Left lung (tissue), 10 donors: ENCODE results near the gene MRPS18A. TPM values are rescaled to one million over a fixed set of nuclear protein-coding genes. Genes with fewer than 3 reads are reported as not detected.
A peak's percentile ranks its signal among the peaks of the same experiment; 100 is the strongest.

ENCODE experiments used
- ATAC-seq: fragments of 200-7000 bp; cut with Tn5 transposase; one replicate; pipeline ENCODE4 v1.9.1; 2020; ENCODE audit warnings: moderate library complexity
- DNase-seq, 4 donors: peaks; one replicate each; pipeline ENCODE4 v3.0.0-alpha.2; 2013 to 2020
- H3K27ac ChIP-seq, 2 donors: fragments of 200-600 bp; sonication (generic) in 1 of 2; one replicate each; pipeline versions ENCODE4 v1.5.0 to v1.8.0; 2020 to 2021
- H3K27me3 ChIP-seq, 2 donors: fragments of 200-600 bp; sonication (generic) in 1 of 2; one replicate each; pipeline versions ENCODE4 v1.5.0 to v1.8.0; 2020 to 2021
- H3K36me3 ChIP-seq, 2 donors: fragments of 200-600 bp; sonication (generic) in 1 of 2; one replicate each; pipeline versions ENCODE4 v1.5.0 to v1.8.0; 2020 to 2021
- H3K4me1 ChIP-seq, 2 donors: fragments of 200-600 bp; one replicate each; pipeline ENCODE4 v1.8.0; 2021
- H3K4me3 ChIP-seq, 2 donors: fragments of 200-600 bp; sonication (generic) in 1 of 2; one replicate each; pipeline versions ENCODE4 v1.5.0 to v1.8.0; 2020 to 2021; ENCODE audit warnings: mild to moderate bottlenecking in 1 of 2
- H3K9me3 ChIP-seq, 2 donors: fragments of 200-600 bp; sonication (generic) in 1 of 2; one replicate each; pipeline versions ENCODE4 v1.5.0 to v1.8.0; 2020 to 2021
- intact Hi-C, 2 donors: fragments of 100-400 bp; cut with DNase I; formaldehyde crosslinking; loops; one replicate each; pipeline versions ENCODE4 v1.11.2 to v1.14.2; 2022
- polyA plus RNA-seq, 6 donors: library from polyadenylated mRNA; unstranded; fragments of 120-200 nt; gene quantifications; one replicate each; pipeline ENCODE4 v1.2.1, GENCODE V29; 2013; ENCODE audit not compliant: insufficient read length in 6 of 6
- total RNA-seq, 2 donors: library from RNA; stranded (reverse); fragmentation: NEBNext Ultra II Directional; extraction: Animal tissue kit (Norgen Biotek cat#: 25700); gene quantifications; one replicate each; pipeline ENCODE4 v1.2.1, GENCODE V29; 2021
- TF ChIP-seq, protein P1 (sequence below), 2 donors: fragments of 200-600 bp; sonication (generic) in 1 of 2; IDR thresholded peaks; one replicate each; pipeline versions ENCODE4 v1.5.0 to v1.8.0; 2021; ENCODE audit warnings: antibody characterized with exemption in 2 of 2
- donor health status: DM: no; HTN: yes; CAD: no.
- donor health status: DM: no; HTN: no; CAD: no.

MRPS18A gene
- total and polyA plus RNA-seq, 8 donors: 27.0 to 45.0 (median 38.0) TPM

DNA sequence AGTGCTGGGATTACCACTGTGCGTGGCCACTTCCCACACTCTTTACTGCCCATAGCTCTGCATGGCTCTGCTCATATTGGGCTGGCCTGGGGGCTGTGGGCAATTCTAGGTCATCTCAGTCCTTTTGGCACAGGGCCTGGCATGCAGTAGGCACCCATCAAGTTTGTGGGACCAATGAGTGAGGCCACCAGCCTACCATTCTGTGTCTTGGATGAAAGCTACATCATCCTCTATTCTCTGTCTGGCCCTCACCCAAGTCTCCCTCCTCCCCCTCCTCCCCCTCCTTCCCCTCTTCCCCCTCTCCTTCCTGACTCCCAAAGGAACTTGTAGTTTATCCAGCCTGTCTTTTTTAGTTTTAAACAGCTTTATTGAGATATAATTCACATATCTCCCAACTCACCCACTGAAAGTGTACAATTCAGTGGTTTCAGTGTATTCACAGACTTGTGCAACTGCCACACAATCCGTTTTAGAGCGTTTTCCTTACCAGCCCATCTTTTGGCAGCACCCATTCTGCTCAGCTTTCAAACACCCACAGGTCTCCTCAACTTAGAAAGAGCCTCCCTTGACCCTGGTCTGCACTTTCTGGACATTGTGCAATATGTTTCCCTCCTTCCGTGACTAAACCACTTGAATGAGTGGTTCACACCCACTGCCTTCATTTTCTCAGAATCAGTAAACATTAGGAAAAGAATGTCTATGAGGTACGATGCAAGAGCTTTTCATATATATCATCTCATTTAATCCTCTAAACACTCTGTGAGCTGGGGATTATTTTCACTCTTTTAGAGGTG lies 21.5 kb upstream of the MRPS18A start:
- no peaks in the 10 kb centered on the region for H3K9me3 ChIP-seq
- peak overlapping the region in 1 of 2 donors; percentile 37 for H3K27ac ChIP-seq
- H3K4me3 ChIP-seq: no peak overlapping the region
- H3K36me3 ChIP-seq: no peaks in the 10 kb centered on the region
- no peaks in the 10 kb centered on the region for H3K27me3 ChIP-seq
- peaks cover 16 to 53% of the 10 kb centered on the region in 2 donors for H3K4me1 ChIP-seq
- peak in 1 of 4 donors; percentile 64 for DNase-seq
- TF ChIP-seq, protein P1, sequence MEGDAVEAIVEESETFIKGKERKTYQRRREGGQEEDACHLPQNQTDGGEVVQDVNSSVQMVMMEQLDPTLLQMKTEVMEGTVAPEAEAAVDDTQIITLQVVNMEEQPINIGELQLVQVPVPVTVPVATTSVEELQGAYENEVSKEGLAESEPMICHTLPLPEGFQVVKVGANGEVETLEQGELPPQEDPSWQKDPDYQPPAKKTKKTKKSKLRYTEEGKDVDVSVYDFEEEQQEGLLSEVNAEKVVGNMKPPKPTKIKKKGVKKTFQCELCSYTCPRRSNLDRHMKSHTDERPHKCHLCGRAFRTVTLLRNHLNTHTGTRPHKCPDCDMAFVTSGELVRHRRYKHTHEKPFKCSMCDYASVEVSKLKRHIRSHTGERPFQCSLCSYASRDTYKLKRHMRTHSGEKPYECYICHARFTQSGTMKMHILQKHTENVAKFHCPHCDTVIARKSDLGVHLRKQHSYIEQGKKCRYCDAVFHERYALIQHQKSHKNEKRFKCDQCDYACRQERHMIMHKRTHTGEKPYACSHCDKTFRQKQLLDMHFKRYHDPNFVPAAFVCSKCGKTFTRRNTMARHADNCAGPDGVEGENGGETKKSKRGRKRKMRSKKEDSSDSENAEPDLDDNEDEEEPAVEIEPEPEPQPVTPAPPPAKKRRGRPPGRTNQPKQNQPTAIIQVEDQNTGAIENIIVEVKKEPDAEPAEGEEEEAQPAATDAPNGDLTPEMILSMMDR (IDR thresholded peaks at IDR 0.05): no peak
- ATAC-seq: peak; percentile 85
- intact Hi-C loops: no loop called here

DNA sequence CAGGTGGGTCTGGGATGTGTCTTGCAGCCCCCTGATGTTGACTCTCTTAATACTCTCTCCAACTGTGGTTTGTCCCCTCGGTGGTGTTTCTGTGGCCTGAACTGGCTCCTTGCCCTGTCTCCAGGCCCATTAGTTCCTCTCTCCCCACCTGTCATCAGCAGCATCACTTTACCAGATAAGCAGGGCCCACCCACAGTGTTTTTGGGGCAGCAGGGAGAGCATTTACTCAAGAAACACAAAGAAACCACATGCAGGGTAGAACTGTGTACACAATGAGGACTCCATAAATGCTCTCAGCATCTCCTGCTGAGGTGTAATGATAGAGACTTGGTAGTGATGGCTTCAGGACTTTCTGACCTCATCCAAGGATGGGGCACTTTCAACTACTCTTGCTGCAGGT lies 20.2 kb upstream of the MRPS18A start:
- H3K9me3 ChIP-seq: no peaks in the 10 kb centered on the region
- peaks cover 23 to 66% of the 10 kb centered on the region in 2 donors for H3K4me1 ChIP-seq
- no peak overlapping the region for H3K4me3 ChIP-seq
- TF ChIP-seq, protein P1 (IDR thresholded peaks at IDR 0.05): no peak
- intact Hi-C loops: no loop called here
- H3K27me3 ChIP-seq: no peaks in the 10 kb centered on the region
- DNase-seq (no peak), ATAC-seq (no peak)
- no peaks in the 10 kb centered on the region for H3K36me3 ChIP-seq
- H3K27ac ChIP-seq: no peak overlapping the region

DNA sequence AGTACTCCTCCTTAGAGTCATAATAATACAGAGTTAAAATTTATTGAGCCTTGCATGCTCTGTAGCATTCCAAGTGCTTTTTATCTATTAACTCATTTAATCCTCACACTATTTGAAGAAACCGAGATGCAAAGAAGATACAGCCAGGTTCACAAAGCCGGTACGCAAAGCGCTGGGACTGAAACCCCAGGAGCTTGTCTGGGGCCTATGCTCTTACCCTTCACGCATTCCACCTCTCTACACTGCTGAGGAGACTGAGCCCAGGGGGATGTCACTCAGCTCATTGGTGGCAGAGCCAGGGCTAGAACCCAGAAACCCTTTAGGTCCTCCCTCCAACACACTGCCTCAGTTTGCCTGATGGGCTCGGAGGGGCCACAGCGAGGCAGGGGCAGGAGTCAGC lies 19.7 kb upstream of the MRPS18A start:
- no peaks in the 10 kb centered on the region for H3K27me3 ChIP-seq
- no peaks in the 10 kb centered on the region for H3K36me3 ChIP-seq
- intact Hi-C loops: no loop called here
- no peak overlapping the region for H3K27ac ChIP-seq
- ATAC-seq (no peak), DNase-seq (no peak)
- TF ChIP-seq, protein P1 (IDR thresholded peaks at IDR 0.05): no peak
- H3K4me1 ChIP-seq: peaks cover 26 to 69% of the 10 kb centered on the region in 2 donors
- no peaks in the 10 kb centered on the region for H3K9me3 ChIP-seq
- H3K4me3 ChIP-seq: no peak overlapping the region

DNA sequence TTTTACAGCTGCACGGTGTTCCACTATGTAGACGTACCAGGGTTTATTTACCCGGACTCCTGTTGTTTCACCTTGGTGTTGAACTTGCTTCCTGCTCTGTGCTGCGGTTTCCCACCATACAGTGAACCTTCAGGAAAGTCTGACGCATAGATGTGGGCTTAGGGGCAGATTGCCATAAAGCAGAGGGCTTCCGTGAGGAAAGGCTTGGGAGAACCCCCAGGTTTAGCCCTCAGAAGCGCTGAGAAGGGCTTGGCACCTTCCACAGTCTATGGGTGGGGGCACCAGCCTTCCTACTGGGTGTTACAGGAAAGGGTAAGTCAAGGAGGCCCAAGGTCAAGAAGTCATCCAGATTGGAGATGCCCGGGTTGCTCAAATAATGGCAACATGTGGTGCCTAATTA lies 19.2 kb upstream of the MRPS18A start:
- no peak for ATAC-seq

DNA sequence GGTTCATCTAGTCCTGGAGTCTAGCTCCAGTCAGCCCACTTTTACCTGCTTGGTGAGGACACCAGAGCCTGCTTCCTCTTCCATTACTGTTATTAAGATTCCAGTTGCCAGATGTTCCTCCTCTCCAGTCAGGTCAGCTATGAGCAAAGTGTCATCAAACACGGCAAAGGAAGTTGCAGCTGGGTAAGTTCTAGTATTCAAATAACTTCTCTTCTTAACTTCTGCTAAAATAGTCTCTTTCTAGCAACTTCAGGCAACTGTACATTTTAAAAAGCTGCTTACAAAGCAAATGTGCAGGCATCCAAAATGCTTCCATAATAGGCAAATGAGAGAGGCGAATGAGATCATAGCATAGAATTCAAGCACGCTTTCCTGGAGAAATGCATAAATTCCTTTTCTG lies 18.4 kb upstream of the MRPS18A start:
- H3K27ac ChIP-seq: peak overlapping the region; percentile 5 to 78
- H3K4me3 ChIP-seq: no peak overlapping the region
- peak in 2 of 4 donors; percentile 74 to 88 for DNase-seq
- no peaks in the 10 kb centered on the region for H3K36me3 ChIP-seq
- H3K27me3 ChIP-seq: no peaks in the 10 kb centered on the region
- TF ChIP-seq, protein P1 (IDR thresholded peaks at IDR 0.05): no peak
- H3K9me3 ChIP-seq: no peaks in the 10 kb centered on the region
- ATAC-seq: no peak
- intact Hi-C loops: no loop called here
- peaks cover 32 to 79% of the 10 kb centered on the region in 2 donors for H3K4me1 ChIP-seq

More for the DNA sequence above, 19.2 kb upstream of the MRPS18A start:
- TF ChIP-seq, protein P1 (IDR thresholded peaks at IDR 0.05): no peak
- no peak for DNase-seq
- H3K4me3 ChIP-seq: no peak overlapping the region
- H3K27me3 ChIP-seq: no peaks in the 10 kb centered on the region
- peaks cover 31 to 74% of the 10 kb centered on the region in 2 donors for H3K4me1 ChIP-seq
- no peaks in the 10 kb centered on the region for H3K36me3 ChIP-seq
- H3K27ac ChIP-seq: peak overlapping the region; percentile 5 to 78
- intact Hi-C loops: no loop called here
- no peaks in the 10 kb centered on the region for H3K9me3 ChIP-seq
